Neutrophil (primary cell): ENCODE results near the gene PAGR1.

Experiments used
- H3K27ac ChIP-seq: fragments of 200-600 bp; sonication (generic); 2 replicates; pipeline ENCODE4 v1.5.1; 2016; ENCODE audit warnings: mild to moderate bottlenecking, moderate library complexity
- H3K27me3 ChIP-seq: fragments of 200-600 bp; sonication (generic); 2 replicates; pipeline ENCODE4 v1.6.0; 2016; ENCODE audit warnings: mild to moderate bottlenecking
- H3K36me3 ChIP-seq: fragments of 200-600 bp; sonication (generic); 2 replicates; pipeline ENCODE4 v1.5.1; 2017
- H3K4me1 ChIP-seq, 2 experiments: fragments of 200-600 bp in 1 of 2; sonication (generic) in 1 of 2; 1 replicate in 1 of 2; 2 replicates in 1 of 2; pipeline versions ENCODE4 v1.5.1 to v1.6.1; 2013 to 2016; ENCODE audit warnings: low read depth in 1 of 2, low read length in 1 of 2, mild to moderate bottlenecking in 1 of 2, moderate library complexity in 1 of 2; ENCODE audit not compliant: control insufficient read depth in 1 of 2, insufficient read depth in 1 of 2
- H3K4me3 ChIP-seq, 2 experiments: fragments of 200-600 bp in 1 of 2; sonication (generic) in 1 of 2; 1 replicate in 1 of 2; 2 replicates in 1 of 2; pipeline ENCODE4 v1.5.1; 2013 to 2016; ENCODE audit warnings: low read depth in 1 of 2, low read length in 1 of 2, mild to moderate bottlenecking in 1 of 2, moderate library complexity in 1 of 2
- H3K9me3 ChIP-seq: fragments of 200-600 bp; sonication (generic); 2 replicates; pipeline ENCODE4 v1.5.1; 2016
- TF ChIP-seq, protein P1 (sequence below): fragments of 200-600 bp; sonication (generic); IDR thresholded peaks from 2 replicates; pipeline ENCODE4 v1.5.1; 2016; ENCODE audit warnings: antibody characterized with exemption

Gene PAGR1

DNA sequence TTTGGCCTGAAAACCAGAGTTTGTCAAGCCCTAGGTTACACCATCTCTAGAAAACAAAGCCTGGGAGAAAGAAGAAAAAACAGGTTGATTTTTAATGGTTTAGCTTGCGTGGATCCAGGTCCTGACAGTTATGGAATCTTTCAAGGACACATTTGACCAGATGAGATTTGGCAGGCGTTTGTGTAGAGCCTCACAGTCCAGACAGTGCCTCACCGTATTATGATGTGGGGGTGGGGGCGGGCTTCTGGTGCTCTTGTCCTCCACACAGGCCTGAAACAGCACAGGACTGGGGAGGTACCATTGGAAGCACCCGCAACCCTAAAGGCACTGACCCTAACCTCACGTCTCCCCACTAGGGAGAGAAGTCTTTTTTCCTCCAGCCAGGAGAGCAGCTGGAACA lies 23.9 kb downstream of the PAGR1 start:
- Histone ChIP-seq H3K36me3 (peaks cover 100% of the 10 kb centered on the region), H3K27me3 (no peaks in the 10 kb centered on the region), H3K4me1 (no peaks in the 10 kb centered on the region), H3K4me3 (no peak overlapping the region), H3K9me3 (no peaks in the 10 kb centered on the region), H3K27ac (no peak overlapping the region)
- TF ChIP-seq, protein P1, sequence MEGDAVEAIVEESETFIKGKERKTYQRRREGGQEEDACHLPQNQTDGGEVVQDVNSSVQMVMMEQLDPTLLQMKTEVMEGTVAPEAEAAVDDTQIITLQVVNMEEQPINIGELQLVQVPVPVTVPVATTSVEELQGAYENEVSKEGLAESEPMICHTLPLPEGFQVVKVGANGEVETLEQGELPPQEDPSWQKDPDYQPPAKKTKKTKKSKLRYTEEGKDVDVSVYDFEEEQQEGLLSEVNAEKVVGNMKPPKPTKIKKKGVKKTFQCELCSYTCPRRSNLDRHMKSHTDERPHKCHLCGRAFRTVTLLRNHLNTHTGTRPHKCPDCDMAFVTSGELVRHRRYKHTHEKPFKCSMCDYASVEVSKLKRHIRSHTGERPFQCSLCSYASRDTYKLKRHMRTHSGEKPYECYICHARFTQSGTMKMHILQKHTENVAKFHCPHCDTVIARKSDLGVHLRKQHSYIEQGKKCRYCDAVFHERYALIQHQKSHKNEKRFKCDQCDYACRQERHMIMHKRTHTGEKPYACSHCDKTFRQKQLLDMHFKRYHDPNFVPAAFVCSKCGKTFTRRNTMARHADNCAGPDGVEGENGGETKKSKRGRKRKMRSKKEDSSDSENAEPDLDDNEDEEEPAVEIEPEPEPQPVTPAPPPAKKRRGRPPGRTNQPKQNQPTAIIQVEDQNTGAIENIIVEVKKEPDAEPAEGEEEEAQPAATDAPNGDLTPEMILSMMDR, result no peak

DNA sequence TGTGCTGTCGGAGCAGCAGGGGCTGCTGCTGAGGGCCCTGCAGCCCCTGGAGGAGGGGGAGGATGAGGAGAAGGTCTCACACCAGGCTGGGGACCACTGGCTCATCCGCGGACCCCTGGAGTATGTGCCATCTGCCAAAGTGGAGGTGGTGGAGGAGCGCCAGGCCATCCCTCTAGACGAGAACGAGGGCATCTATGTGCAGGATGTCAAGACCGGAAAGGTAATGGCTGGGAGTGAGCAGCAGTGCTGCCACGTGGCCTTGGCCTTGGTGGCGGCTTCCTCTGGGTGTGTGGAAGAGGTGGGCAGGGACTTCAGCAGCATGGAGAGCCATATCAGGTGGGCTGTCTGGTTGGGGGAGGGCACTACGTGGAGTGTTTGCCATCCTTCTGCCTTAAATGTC lies 24.3 kb downstream of the PAGR1 start:
- Histone ChIP-seq H3K9me3 (no peaks in the 10 kb centered on the region), H3K4me1 (no peaks in the 10 kb centered on the region), H3K36me3 (peaks cover 100% of the 10 kb centered on the region), H3K27ac (no peak overlapping the region), H3K4me3 (no peak overlapping the region), H3K27me3 (no peaks in the 10 kb centered on the region)
- TF ChIP-seq, protein P1, result no peak

DNA sequence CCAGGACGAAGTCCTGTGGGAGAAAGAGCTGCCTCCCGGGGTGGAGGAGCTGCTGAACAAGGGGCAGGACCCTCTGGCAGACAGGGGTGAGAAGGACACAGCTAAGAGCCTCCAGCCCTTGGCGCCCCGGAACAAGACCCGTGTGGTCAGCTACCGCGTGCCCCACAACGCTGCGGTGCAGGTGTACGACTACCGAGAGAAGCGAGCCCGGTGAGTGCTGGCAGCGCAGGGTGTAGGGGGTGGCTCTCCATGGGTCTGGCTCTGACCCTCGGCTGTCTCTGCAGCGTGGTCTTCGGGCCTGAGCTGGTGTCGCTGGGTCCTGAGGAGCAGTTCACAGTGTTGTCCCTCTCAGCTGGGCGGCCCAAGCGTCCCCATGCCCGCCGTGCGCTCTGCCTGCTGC lies 25.7 kb downstream of the PAGR1 start:
- TF ChIP-seq, protein P1, result no peak
- H3K27ac ChIP-seq, result no peak overlapping the region

DNA sequence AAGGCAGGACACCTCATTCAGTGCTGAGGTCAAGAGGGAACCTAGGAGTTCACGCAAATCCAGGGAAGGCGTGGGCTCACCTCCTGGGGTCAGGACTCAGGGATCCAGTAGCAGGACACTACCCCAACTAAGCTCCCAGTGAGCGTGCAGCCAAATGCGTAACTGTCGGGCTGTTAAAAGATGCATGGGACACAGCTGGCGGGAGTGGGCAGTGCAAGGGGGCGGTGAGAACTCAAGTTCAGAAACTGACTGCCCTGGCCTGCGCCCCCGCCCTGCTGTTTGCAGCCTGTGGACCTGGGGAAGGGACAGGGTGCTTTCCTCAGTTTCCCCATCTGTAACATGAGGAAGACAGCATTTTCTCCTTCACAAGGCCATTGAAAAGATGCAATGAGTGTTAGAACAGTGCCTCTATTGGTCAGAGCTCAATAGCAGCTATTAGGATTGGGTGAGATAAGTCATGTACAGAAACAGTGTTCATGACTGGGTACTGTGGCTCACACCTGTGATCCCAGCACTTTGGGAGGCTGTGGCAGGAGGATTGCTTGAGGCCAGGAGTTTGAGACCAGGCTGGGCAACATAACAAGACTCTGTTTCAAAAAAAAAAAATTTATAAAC lies 26.9 kb downstream of the PAGR1 start:
- H3K4me3 ChIP-seq, result no peak overlapping the region
- peaks cover 100% of the 10 kb centered on the region for H3K36me3 ChIP-seq

More for the DNA sequence above, 25.7 kb downstream of the PAGR1 start:
- Histone ChIP-seq H3K4me1 (no peaks in the 10 kb centered on the region), H3K9me3 (no peaks in the 10 kb centered on the region), H3K4me3 (no peak overlapping the region), H3K36me3 (peaks cover 100% of the 10 kb centered on the region), H3K27me3 (no peaks in the 10 kb centered on the region)

DNA sequence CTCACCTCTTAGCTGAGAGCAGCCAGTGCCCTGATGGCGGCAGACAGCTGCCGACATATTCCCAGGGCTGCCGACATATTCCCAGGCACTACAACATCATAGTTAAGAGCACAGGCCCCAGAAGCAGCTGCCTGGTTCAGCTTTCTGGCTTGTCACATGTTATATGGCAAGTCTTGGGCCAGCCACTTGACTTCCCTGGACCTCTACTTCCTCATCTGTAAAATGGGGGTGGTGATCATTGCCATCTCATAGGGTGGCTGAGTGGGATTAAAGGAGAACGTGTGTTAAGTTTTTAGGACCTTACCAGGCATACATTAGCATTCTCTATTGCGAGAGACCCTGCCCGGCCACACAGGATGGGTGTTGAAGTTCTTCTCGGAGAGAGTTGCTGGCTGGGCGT lies 28.0 kb downstream of the PAGR1 start:
- H3K36me3 ChIP-seq, result peaks cover 99% of the 10 kb centered on the region
- H3K4me3 ChIP-seq, result no peak overlapping the region
- TF ChIP-seq, protein P1, result no peak
- H3K4me1 ChIP-seq, result no peaks in the 10 kb centered on the region
- no peaks in the 10 kb centered on the region for H3K27me3 ChIP-seq
- H3K9me3 ChIP-seq, result no peaks in the 10 kb centered on the region
- no peak overlapping the region for H3K27ac ChIP-seq

More for the DNA sequence above, 26.9 kb downstream of the PAGR1 start:
- H3K9me3 ChIP-seq, result no peaks in the 10 kb centered on the region
- no peak overlapping the region for H3K27ac ChIP-seq
- H3K4me1 ChIP-seq, result no peaks in the 10 kb centered on the region
- H3K27me3 ChIP-seq, result no peaks in the 10 kb centered on the region
- TF ChIP-seq, protein P1, result no peak
